ENCODE measurements around the gene DPP9.

The DPP9 gene

DNA sequence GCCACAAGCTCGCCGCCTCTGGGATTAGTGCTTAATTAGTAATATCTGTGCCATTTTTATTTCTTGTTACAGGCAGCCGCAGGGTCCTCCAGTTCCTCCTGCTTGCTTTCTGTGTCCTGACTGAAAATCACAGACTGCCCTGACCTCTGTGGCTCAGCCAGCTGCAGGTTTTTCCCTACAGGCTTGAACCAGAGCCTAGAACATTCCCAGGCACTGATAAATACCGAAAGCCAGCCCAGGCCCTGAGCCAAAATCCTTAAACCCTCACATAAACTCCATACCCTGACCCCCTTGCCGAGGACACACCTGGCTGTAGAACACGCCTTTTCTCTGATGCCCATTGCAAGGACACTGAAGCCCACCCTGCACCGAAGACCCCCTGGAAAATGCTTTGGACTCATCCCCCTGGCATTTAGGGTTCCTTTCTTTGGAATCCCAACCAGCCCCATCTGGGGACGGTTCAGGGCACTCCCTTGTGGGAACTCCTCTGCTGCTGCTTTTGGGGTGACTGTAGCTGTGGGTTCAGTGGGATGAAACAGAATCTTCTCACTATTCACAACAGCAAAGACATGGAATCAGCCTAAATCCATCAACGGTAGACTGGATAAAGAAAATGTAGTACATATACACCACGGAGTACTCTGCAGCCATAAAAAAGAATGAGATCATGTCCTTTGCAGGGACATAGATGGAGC is 15.5 kb downstream of the DPP9 start:
- no peak for DNase-seq

DNA sequence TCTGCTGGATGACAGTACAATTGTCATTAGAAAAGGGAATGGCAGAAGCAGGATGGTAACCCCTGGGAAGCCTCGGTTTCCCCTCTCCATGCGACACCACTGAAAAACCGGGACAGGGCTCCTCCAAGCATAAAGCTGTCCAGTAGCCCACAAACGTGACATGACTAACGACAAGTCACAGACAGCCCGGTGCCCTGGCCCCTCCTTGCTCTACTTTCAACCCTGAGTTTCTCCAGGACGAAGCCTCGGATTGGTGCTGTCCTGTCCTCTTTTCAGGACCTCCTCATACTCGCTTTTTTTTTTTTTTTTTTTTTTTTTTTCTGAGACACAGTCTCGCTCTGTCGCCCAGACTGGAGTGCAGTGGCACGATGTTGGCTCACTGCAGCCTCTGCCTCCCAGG is 16.3 kb downstream of the DPP9 start:
- no peak for DNase-seq

DNA sequence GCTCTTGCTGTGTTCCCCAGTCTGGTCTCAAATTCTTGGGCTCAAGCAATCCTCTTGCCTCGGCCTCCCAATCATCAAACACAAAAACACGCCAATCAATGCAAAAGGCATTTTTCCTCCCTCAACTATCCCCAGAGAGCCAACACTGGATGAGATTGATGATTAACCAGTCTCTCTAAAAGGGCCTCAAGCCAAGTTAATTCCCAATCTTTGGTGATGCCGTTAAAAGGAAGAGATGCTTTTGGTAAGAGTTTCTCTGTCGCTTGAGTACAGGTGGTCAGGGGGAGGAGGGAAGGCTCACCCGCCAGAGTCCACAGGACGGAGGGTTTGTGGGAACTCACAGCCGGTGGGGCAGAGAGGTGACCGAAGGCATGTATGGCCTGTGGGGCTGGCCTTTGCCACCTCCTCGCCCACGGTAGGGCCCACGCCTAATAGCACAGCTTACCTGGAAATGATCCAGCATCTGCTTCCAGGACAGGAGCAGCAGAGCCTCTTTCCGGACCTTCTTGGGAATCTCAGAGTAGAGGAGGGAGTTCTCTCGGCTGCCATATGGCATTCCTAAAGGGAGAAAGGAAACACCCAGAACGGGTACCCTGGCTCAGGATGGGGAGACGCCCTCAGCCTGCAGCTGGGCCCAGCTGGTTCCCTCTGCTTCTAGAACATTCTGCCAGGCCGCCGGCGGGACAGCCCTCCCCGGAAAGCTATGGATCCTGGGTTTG is 18.1 kb downstream of the DPP9 start:
- DNase-seq = no peak

- DNase-seq = no peak
These were observed 19.3 kb downstream of the DPP9 start for GRCh38 chr19:4704317-4704673.

- DNase-seq = no peak
These were observed 19.8 kb downstream of the DPP9 start for GRCh38 chr19:4703671-4704316.

- DNase-seq = no peak
These were observed 20.9 kb downstream of the DPP9 start for GRCh38 chr19:4702764-4703163.

- no peak for DNase-seq
These were observed 22.1 kb downstream of the DPP9 start for GRCh38 chr19:4701557-4701956.

- no peak for DNase-seq
These were observed 23.0 kb downstream of the DPP9 start for GRCh38 chr19:4700693-4700970.

- no peak for DNase-seq
These were observed 23.6 kb downstream of the DPP9 start for GRCh38 chr19:4699826-4700692.

DNA sequence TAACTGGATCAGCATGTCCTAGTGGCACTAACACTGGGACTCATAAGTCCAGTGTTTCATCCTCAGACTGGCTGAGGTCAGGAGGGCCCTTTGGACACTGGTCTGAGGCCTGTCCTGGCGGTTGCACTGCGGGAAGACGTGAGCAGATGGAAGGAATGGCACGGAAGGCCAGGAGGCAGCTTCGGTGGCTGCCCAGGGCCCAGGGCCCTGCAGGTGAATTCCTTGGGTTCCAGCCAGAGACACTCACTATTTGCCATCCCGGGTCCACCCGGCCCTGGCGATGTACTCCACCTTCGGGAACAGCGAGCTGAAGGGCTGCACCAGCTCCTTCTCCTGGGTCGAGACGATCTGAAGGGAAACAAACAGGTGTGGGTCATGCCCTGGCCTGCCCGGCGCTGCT is 26.3 kb downstream of the DPP9 start:
- no peak for DNase-seq

- DNase-seq = no peak
These were observed 28.4 kb downstream of the DPP9 start for GRCh38 chr19:4695224-4695731.

GRCh38 chr19:4694211-4694987 is 29.2 kb downstream of the DPP9 start:
- no peak for DNase-seq

GRCh38 chr19:4693471-4694121 is 30.0 kb downstream of the DPP9 start:
- no peak for DNase-seq

DNA sequence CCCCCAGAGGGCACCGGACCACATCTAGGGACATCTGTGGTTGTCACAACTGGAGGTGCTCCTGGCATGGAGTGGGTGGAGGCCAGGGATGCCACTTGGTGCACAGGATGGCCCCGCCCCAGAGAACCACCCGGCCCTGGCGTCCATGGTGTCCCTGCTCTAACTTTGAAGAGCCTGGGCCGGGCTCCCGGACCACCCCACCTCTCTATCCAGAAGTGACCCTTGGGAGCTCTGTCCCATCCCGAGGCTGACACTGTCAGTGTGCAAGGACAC is 30.6 kb downstream of the DPP9 start:
- no peak for DNase-seq

GRCh38 chr19:4692251-4693077 is 31.2 kb downstream of the DPP9 start:
- no peak for DNase-seq

- no peak for DNase-seq
These were observed 32.3 kb downstream of the DPP9 start for GRCh38 chr19:4691373-4691772.

GRCh38 chr19:4690361-4690760 is 33.3 kb downstream of the DPP9 start:
- DNase-seq = no peak

DNA sequence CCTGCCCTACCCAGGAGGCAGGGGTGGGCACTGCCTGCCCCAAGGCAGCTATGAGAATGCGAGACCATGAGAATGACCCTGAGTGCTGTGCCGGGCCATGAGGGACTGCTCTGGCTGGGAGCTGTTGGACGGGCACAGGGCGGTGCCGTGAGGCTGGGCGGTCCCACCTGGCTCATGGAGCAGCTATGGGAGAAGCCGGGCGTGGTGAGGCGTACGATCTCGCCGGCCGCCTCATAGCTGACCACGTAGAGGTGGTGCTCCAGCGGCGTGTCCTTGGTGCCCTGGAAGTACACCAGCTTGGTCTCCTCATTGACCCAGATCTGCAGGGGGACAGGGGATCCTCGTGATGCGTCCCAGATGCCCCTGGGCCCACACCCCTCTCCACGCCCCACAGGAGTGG is 34.2 kb downstream of the DPP9 start:
- DNase-seq = no peak

DNA sequence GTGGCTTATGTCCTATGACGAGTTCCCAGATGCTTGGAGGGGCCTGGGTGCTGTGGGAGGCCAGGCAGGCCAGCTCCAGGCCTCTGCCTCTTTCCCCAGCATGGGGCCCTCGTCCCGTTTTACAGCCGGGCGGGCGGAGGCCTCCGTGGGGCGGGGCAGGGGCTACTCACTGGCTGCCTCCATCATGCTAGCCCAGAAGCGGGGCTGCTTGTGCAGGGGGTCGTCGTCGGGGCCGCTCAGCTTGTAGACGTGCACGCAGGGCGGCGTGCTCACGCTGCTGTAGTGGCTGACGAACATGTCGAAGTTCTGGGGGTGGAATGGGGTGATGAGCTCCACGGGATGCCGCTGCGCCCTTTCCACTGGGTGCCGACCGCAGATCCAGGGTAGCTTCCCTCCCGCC is 35.1 kb downstream of the DPP9 start:
- DNase-seq = no peak

DNA sequence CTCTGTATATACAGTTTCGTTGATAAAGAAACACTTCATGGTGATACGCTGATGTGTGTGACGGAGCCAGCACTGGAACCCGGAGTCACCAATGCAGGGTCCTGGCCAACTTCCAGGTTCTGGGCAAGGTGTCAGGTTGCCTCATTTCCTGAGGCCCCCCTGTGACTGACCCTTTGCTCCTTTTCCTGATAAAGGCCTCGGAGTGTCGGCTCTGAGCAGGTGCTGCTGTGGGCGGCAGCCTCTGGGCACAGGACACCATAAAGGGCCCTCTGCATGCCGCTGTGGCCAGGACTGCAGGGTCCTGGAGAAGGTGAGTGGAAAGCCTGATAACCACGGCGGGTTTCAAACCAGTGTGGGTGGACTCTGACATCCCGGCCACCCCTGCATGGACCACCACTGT is 36.2 kb downstream of the DPP9 start:
- DNase-seq = no peak

DNA sequence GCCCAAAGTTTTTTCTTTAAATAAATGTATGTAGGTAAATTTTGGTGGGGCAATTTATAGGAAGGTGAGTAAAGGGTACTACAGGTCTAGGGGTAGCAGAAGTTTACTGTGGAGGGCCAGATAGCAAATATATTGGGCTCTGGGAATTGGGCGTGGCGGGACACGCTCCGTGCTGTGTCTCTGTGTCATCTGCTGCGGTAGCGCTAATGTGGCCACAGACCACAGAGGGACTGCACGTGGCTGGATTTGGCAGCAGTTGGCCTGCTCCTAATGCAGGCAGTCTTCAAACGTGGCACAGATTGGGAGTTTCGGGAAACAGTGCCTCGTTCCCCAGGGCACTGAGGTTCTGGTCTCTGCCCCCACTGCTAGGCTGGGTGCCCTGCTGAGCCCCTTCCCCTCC is 36.9 kb downstream of the DPP9 start:
- DNase-seq = no peak

All from stimulated activated CD4-positive, alpha-beta T cell treated with anti-CD3 and anti-CD28 coated beads, Interleukin-4, amount 100 ng/mL, for 4 hours (primary cell).